B cell (primary cell): ENCODE data around the gene GORASP2.

Experiments
- EZH2 ChIP-seq: IDR thresholded peaks from 2 replicates; pipeline ENCODE4 v1.6.1; 2012; ENCODE audit warnings: borderline replicate concordance, low read depth, mild to moderate bottlenecking, moderate library complexity, low read length; ENCODE audit not compliant: insufficient read depth, poor library complexity, severe bottlenecking
- TF ChIP-seq, protein P1 (sequence below): fragments of 200-600 bp; IDR thresholded peaks from one replicate; pipeline ENCODE4 v1.8.0; 2022; ENCODE audit warnings: antibody characterized with exemption, mild to moderate bottlenecking

DNA sequence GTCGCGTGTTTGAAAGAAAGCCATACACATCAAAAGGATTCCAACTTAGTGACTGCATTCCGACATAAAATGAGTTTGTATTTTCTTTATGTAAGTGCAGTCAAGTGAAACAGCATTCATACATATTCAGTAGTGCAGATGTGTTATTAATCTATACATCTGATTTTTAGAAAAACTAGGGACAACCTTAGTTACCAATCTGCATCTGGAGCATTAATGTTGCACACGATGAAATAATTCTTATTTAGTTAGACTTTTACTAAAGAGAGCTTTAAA is 1.9 kb downstream of the GORASP2 start:
- TF ChIP-seq, protein P1, sequence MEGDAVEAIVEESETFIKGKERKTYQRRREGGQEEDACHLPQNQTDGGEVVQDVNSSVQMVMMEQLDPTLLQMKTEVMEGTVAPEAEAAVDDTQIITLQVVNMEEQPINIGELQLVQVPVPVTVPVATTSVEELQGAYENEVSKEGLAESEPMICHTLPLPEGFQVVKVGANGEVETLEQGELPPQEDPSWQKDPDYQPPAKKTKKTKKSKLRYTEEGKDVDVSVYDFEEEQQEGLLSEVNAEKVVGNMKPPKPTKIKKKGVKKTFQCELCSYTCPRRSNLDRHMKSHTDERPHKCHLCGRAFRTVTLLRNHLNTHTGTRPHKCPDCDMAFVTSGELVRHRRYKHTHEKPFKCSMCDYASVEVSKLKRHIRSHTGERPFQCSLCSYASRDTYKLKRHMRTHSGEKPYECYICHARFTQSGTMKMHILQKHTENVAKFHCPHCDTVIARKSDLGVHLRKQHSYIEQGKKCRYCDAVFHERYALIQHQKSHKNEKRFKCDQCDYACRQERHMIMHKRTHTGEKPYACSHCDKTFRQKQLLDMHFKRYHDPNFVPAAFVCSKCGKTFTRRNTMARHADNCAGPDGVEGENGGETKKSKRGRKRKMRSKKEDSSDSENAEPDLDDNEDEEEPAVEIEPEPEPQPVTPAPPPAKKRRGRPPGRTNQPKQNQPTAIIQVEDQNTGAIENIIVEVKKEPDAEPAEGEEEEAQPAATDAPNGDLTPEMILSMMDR = no peak
- no peak for TF ChIP-seq EZH2
